Epidermal melanocyte (primary cell): ENCODE results near the gene BMP8A.
"Not testable (repeated sequence)": the region's sequence is repeated elsewhere in the genome, so short reads cannot be mapped to it uniquely, and the experiment has no call there.

Experiments used
- DNase-seq: peaks from one replicate; pipeline ENCODE4 v3.0.0; 2011; ENCODE audit warnings: low spot score; ENCODE audit not compliant: insufficient read length

BMP8A gene

GRCh38 chr1:39505289-39505688, 13.9 kb downstream of the BMP8A start:
- no peak for DNase-seq

DNA sequence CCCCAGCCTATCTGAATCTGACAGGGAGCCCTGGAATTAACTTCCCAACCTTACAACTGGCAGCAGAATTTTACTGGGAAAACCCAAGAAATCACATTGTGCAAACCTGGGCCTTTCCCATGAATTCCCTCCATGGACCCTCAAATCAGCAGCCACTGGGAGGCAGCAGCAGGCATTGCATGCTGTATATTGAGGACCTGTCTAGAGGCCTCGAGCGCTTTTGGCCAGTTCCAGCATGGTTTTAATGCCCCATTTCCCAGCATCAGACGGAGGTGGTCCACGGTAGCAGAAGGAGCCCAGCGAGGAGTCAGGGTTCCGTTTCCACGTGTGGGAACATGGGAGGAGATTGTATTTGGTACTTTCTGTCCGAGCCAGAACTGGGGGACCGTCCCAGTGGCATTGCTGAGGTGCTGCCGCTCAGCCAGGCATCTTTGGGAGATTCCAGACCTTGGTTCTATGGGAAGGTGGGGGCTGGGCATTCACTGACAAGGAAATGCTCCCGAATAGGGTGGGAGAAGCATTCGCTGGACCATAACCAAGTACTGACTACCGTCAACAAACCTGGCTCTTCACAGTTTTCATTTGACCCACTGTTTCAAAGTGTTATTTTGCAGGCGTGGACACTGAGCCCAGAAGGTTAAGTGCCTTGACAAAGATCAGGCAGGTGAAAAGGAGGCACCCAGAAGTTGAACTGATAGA, 15.9 kb downstream of the BMP8A start:
- no peak for DNase-seq

DNA sequence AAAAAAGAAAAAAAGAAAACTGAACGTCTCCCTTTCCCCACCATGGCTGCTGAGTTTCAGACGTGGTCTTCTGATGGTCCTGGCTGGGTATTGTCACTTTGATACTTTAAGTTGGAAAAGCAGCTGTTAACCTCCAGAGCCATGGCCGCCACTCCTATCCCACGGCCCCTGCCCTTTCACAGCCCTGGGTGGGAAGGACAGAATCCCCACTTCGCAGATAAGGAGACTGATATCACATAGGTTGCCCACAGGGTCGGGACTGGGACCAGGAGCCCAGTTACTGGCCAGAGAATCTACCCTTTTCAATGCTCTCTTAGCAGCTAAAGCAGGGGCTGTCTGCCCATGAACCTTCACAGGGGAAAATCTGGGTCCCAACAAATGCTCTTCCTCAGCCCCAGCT, 16.8 kb downstream of the BMP8A start:
- DNase-seq: no peak

DNA sequence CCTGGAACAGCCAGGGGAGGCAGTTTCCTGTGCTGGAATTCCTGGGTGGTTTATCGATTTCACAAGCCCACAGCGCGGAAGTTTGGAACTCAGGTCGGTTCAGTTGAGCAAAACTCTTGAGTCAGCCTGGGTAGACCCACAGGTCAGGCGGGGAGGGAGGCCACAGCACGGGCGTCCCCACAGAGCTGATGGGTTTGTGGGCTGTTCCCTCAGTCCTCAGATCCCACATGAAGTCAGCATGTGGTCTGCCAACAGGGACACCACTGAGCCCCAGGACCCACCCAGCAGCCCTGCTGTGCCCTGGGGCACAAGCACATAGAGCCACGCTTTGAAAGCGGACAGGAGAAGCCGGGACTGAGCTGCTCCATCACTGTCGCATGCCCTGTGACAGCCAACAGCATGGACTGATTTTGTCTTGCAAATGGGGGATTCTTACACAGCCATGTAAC, 17.4 kb downstream of the BMP8A start:
- no peak for DNase-seq

- DNase-seq: no peak
Observed at GRCh38 chr1:39509360-39510009, 18.0 kb downstream of the BMP8A start.

GRCh38 chr1:39510570-39511186, 19.2 kb downstream of the BMP8A start:
- not testable (repeated sequence) for DNase-seq

DNA sequence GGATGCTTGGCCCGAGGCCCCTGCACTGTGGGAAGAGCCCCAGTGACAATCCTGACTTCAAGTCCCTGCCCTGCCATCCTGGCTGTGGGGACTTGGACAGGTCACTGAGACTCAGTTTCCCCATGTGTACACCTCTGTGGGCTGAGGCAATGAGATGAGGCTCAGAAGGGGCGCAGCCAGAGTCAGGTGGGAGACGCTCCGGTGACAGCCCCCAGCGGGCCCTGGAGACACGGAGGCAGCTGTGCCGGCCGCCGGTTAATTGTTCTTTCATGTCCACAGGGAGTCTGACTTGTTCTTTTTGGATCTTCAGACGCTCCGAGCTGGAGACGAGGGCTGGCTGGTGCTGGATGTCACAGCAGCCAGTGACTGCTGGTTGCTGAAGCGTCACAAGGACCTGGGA, 20.0 kb downstream of the BMP8A start:
- not testable (repeated sequence) for DNase-seq

- not testable (repeated sequence) for DNase-seq
Observed at GRCh38 chr1:39512234-39512847, 20.9 kb downstream of the BMP8A start.

GRCh38 chr1:39514710-39515124, 23.3 kb downstream of the BMP8A start:
- not testable (repeated sequence) for DNase-seq

DNA sequence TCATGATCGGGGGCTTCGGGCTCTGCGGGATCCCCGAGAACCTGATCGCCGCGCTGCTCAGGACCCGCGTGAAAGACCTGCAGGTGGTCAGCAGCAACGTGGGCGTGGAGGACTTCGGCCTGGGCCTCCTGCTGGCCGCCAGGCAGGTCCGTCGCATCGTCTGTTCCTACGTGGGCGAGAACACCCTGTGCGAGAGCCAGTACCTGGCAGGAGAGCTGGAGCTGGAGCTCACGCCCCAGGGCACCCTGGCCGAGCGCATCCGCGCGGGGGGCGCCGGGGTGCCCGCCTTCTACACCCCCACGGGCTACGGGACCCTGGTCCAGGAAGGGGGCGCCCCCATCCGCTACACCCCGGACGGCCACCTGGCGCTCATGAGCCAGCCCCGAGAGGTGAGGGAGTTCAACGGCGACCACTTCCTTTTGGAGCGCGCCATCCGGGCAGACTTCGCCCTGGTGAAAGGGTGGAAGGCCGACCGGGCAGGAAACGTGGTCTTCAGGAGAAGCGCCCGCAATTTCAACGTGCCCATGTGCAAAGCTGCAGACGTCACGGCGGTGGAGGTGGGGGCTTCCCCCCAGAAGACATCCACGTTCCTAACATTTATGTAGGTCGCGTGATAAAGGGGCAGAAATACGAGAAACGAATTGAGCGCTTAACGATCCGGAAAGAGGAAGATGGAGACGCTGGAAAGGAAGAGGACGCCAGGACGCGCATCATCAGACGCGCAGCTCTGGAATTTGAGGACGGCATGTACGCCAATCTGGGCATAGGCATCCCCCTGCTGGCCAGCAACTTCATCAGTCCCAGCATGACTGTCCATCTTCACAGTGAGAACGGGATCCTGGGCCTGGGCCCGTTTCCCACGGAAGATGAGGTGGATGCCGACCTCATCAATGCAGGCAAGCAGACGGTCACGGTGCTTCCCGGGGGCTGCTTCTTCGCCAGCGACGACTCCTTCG, 24.0 kb downstream of the BMP8A start:
- DNase-seq: not testable (repeated sequence)

DNA sequence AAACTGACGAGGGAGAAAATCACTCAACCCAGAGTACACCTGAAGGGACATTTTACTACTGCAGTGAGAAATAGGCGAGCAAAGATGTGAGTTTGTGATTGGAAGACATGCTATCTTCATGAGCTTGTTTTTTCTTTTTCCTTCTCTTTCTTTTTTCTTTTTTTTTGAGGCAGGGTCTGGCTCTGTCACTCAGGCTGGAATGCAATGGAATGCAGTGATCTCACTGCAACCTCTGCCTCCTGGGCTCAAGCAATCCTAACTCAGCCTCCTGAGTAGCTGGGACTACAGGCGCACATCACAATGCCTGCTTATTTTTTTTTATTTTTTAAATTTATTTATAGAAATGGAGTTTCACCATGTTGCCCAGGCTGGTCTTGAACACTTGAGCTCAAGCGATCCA, 25.4 kb downstream of the BMP8A start:
- DNase-seq: not testable (repeated sequence)

DNA sequence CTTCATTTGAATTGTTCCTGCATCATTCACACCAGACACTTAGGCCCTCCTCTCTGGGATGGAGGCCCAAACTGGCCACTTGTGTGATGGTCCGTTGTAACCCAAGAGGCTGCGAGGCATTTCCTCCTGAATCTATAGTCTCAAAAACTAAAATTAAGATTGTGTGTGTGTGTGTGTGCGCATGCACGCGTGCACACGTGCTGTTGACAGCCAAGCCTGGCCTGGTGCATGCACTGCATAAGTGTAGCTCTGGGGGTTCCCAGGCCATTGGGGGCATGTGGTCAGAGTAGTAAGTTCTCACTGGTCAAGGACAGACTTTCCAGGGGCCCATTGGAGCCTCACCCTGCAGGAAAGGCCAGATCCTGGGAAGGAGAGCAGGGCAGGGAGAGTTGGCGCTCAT, 26.5 kb downstream of the BMP8A start:
- not testable (repeated sequence) for DNase-seq

GRCh38 chr1:39519376-39519775, 27.9 kb downstream of the BMP8A start:
- not testable (repeated sequence) for DNase-seq

- not testable (repeated sequence) for DNase-seq
Observed at GRCh38 chr1:39522221-39522620, 30.8 kb downstream of the BMP8A start.

GRCh38 chr1:39522661-39523567, 31.5 kb downstream of the BMP8A start:
- no peak for DNase-seq

GRCh38 chr1:39524171-39524570, 32.7 kb downstream of the BMP8A start:
- no peak for DNase-seq

DNA sequence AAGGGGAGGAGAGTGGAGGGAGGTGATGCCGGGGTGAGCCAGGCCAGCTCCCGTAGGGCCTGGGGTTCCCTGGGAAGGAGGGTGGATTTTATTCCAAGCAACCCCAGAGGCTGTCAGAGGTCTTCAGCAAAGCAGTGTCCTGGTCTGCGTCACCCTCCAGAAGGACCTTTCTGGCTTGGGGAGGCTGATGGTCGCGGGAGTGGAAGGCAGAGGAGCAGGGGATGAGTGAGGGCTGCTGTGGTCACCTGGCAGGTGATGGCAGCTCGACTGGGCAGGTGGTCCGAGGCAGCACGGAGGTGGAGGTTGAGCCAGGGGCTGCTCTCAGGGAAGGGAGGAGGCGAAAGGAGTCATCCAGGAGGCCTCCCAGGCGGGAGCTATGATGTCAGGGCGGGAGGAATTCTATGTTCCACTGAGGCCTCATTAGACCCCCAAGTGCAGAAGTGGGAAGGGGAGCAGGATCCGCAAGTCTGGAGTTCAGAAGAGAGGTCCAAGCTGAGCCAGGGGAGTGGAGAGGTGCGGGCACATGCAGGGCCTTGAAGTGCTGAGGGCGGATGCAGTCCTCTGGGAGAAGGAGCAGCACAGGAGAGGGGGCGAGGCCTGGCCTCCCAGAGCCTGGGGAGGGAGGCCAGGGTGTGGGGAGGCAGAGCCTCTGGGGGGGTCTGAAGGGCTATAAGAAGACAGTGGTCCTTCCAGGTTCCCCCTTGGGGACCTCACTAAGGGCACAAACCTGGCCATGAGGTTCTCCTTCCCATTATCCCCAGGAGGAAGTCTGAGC, 33.3 kb downstream of the BMP8A start:
- DNase-seq: no peak

DNA sequence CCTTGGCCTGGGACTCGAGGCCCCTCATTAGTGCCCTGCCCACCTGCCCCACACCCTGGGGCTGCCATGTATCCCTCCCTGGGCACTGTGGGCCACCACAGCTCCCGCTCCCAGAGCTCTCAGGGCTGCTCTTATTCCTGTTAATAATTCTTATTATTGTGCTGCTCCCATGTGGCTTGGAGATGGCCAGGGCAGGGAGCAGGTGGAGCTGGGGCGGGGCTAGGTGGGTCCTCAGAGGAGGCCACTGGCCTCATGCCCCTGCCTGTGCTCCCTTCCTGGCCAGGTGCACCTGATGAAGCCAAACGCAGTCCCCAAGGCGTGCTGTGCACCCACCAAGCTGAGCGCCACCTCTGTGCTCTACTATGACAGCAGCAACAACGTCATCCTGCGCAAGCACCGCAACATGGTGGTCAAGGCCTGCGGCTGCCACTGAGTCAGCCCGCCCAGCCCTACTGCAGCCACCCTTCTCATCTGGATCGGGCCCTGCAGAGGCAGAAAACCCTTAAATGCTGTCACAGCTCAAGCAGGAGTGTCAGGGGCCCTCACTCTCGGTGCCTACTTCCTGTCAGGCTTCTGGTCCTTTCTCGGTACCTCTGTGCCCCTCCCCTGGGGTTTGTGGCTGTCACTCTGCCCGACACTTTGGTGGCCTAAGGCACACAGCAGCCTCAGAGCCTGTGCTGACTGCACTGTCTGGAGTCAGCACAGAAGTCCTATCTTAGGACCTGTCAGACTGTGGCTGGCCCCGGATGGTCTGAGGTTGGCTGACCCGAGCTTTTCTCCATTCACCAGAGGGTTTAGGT, 34.1 kb downstream of the BMP8A start:
- no peak for DNase-seq
